NCI-H1105 (cell line): Measurements from ENCODE around the gene COG1.

Experiments used
- DNase-seq: peaks from one replicate; lab custom pipeline; 2025; lab: John Stamatoyannopoulos, UW

The COG1 gene

DNA sequence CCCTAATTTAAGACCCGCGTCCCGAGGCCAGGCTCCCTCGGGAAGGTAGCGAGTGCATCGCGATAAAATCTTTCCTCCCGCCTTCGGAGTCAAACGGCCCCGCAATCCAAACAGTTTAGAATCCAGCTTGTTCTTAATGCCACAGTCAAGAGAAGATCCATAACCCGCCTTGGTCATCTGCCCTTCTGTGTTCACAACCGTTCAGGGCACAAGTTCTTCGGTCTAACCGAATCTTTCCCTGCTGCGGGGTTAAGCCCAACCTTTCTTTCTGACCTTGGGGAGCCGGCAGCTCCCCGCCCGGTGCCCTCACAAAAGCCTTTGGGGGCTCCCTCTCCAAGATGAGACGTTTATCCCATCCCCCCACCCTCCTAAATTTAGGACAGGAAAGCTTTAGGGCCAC, 38.5 kb downstream of the COG1 start:
- no peak for DNase-seq

DNA sequence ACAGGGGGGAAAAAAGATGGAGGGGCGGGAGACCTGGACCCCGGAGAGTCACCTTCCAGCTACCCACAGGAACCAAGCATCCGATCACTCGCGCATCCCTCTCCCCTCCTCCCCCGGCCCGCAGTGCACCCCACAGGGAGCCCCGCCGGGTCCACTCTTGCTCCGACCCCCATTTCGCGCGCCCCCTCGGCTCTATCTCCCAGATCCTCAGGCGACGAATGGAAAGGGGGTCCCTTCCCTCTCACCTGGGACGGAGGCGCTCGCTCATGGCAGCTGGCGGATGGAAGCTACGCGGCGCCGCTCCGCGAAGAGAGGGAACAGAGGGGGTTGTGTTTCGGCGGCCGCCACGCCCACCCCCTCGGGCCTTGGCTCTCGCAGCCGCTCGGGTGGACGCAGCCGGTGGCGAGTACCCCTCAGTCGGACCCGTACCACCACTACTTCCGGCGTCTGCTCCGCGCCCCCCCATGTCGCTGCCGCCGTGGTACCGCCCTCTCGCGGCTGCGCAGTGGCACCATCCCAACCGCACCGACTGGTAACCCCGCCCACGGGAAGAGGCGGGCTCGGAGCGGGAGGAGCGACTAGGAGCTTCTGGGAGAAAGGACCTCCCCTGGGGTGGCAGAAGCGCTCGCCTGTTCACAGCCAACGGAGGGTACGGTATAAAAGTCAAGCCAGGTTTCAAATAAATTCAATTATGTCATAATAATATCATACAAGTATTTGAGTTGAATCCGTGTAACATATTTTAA, 39.2 kb downstream of the COG1 start:
- DNase-seq, result peak; percentile 92

DNA sequence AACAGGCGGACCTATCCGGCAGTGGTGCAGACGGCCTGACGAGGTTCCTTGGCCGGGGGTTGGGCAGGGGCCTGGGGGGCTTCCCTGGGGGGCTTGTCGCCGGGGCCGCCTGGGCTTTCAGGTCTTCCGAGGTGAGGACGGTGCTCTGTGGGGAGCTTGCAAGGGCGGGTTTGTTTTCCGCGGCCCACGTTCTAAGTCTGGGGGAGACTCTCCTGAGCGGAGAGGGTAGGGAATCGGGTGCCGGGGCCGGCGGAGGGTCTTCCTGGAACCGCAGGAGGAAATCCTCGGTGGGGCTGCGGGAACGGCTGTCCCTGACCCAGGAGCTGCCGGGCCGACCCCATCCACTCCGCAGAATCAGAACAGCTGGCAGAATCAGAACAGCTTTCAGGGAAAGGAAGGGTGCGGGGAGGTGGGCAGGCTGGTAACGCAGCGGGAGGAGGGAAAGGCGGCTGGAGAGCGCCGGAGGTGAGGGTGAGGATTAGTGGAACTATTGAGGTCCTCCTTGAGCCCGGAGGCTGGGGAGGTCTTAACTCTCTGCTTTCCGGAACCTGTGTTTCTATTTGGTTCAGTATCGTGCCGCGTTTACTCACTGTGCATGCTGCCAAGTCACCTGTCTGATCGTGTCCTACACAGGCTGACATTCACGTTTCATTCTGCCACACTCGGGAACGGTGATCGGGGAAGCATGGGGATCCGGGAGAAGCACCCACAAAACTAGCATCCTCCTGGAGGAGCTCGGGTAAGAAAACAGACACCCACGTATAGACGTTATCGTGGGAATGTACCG, 39.9 kb downstream of the COG1 start:
- no peak for DNase-seq

DNA sequence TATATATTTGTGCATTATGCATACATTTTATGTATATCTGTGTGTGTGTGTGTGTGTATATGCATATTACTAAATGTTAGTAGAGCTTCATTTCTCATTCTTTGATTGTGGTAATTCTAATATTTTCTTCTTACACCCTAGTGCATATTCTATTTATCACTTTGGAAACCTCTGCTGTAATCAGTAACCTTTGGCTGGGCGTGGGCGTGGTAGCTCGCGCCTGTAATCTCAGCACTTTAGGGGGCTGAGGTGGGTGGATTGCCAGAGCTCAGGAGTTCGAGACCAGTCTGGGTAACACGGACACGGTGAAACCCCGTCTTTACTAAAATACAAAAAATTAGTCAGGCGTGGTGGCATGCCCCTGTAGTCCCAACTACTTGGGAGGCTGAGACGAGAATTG, 41.9 kb downstream of the COG1 start:
- no peak for DNase-seq

DNA sequence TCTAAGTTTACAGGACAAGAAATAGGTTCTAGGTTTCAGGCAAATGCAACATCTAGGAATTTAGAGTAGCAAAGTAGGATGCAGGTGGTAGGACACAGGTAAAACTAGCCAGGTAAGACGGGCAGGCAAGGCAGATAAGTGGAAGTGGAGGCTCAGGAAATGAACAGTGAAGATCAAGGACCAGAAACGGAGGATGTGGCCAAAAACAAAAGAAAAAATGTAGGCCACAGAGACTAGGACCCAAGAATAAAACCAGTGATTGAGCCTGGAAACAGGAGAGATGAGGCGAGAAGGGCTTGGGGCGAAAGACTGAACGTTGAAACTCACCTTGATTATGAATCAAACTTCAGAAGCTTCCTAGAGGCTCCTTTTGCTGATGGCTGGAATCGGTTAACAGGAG, 44.9 kb downstream of the COG1 start:
- DNase-seq, result no peak

DNA sequence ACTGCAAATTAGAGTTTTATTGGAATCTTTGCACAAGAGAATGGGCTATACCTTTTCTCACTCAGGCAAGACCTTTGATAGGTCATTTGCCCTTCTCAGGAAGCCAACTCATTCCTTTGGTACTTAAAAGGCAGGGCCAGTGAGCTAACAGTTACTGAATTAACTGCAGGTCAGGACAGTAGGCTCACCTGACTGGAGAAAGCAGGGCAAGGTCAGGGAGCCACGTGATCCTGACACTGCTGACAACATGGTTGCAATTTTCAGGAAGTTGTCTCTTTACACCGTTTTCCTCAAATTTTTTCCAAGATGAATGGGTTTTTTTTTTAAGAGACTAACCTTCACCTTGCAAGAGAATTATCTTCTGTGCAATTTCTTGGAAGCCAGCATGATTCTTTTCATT, 47.7 kb downstream of the COG1 start:
- no peak for DNase-seq

DNA sequence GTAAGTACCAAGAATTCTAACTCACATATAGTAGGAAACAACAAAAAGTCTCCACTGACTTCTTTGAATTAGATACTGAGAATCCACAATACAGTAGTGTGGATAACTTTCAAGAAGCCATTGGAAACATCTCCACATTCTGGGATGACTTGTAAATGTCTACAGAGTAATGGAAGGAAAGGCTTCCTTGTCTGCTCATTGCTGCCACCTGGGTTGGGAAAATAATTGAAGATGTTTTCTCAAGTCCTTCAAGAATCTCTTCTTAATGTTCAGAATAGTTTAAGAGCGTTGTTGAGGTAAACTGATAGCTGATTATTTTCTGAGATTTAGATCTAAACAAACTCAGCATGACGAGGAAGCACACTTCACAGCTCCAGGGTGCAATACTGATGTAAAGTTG, 54.9 kb downstream of the COG1 start:
- DNase-seq, result no peak

DNA sequence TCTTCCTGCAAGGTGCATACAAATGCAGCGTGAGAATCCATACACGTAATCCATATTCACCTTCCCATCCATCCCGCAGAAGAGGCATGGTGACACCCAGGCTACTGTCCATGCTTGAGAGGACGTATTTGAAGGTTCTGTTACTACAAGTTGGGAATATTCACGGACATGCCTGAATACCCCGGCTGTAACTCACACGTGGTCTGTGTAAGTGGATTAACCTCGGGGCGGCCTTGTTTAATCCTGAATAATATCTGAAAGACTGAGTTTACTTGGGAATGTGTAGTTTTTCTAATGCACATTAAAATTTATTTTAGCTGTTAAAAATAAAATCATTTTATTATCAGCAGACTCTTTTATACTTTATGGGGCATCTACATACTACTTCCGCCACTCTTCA, 55.7 kb downstream of the COG1 start:
- DNase-seq, result no peak

DNA sequence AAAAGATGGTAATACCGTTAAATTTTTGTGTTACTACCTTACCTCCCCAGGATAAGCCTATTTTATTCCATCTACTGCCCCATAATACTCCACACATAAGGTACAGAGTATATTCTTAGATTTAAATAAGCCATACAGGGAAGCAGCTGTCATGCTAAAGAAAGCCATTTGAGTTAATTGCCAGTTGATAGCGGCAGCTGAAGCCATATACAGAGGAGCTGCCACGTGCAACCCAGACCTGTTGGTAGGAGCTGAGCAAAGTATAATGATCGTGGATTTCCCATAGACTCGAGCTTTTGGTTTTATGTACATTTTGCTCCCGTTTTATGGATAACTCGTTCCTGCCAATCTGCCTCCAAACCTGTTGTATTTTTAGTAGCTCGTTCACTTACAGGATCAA, 56.8 kb downstream of the COG1 start:
- DNase-seq, result no peak

DNA sequence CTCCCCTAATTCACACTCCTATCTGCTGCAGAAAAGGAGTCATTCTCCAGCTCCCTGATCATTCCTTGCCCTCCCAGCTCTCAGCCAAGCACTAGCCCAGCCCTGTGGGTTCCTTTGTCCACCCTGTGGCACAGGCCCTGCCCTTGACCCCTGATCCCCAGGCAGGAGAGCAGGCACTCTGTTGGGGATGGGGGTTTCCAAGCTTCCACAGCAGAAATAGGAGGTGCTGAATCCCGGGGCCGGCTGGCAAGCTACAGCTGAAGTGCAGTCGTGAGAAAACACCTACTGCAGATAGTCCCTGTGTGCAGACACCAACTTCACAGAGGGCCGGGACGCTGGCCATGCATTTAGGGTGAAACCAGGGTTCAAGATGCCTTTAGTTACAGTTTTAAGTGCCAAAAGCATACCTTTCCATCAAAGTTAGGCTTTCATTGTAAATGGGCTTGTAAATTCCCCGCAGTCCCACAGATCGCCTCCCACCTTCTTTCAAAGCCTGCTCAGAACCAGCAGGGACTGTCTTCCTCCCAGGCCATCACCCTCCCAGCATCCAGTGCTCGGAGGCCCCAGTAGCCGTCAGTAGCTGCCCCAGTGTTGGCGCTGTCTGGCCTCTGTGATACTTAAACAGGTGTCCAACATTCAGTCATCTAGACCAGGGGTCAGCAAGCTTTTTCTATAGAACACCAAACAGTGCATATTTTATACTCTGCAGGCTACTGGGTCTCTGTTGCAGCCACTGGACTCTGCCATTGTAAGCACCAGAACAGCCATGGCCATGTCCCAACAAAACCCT, 58.2 kb downstream of the COG1 start:
- no peak for DNase-seq

DNA sequence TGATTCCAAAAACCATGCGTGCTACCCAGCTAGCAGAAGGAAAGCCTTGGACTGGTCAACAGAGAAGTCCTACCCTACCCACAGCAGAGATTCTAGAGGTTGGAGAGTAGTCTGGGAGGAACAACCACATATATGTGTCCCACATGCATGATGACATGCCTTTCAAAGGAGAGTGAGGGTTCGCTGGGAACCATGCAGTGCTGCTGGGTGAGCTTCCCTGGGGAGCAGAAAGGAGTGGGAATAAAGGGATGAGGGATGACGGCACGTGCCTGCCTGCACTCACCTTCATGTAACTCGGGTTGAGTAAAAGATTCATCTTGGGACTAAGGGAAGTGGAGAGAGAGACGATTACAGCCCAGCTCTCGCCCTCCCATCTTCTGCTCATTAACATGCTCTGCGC, 59.0 kb downstream of the COG1 start:
- no peak for DNase-seq

DNA sequence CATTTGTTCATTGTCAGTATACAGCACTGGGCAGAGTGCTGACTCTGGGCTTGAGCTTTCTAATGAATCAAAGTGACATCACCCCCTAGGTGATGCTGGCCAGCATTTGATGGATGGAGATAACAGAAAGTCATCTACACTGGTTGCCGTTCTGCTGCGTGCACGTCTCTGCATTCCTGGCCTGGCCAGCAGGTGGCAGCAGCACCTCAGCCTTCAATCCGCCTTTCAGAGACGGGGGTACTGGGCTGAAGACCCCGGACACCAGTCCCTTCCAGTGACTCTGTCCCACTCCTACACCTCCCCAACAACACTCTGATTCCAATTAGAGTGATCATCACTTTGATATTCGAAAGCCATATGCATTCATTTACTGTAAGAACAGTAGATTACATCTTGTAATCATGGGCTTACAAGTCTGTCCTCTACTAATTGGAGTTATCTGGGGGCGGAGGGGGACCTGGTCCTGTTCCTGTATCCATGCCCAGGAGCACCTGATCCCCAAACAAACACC, 62.9 kb downstream of the COG1 start:
- DNase-seq, result no peak

DNA sequence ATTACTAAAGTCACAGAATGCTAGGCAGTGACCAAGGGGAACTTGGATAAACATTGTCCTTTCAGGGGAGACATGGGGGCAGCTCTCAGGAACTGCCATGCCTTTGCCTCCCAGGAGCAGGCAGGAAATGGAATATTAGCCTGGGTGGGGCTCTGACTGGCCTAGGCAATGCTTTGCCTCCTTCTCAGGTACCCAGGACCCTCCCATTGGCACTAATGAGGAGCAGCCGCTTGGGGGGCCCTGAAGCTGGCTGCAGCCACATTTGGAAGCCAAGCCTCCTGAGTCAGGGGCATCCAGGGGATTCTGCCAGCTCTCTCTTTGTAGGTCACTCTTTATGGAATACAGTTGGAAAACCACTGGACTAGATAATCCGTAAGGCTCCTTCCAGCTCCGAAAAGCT, 63.4 kb downstream of the COG1 start:
- DNase-seq, result no peak

DNA sequence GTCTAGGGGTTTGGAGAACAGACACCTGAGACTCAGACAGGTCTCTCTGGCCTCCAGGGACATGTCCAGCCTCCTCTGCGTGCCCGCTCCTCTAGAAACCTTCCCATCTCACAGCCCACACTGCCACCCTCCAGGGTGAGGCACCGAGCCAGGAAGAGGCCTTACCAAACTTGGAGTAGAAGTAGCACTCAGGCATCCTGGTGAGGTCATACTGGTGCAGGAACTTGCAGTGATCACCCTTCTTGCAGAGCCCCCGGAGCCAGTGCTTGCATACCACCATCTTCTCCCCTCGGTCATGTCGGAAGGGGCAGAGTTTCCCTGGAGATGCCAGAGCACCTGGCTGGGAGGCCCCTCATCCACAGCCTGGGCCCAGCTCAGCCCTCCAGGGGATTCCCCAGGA, 64.7 kb downstream of the COG1 start:
- DNase-seq, result no peak
